Inflammatory macrophage treated with lipopolysaccharide for 4 hours (primary cell): ENCODE measurements around the gene MTMR2.
"Not testable (repeated sequence)": the region's sequence is repeated elsewhere in the genome, so short reads cannot be mapped to it uniquely, and the experiment has no call there.

Experiments used
- DNase-seq: peaks from one replicate; pipeline ENCODE4 v3.0.0-alpha.2; 2020

MTMR2 gene

DNA sequence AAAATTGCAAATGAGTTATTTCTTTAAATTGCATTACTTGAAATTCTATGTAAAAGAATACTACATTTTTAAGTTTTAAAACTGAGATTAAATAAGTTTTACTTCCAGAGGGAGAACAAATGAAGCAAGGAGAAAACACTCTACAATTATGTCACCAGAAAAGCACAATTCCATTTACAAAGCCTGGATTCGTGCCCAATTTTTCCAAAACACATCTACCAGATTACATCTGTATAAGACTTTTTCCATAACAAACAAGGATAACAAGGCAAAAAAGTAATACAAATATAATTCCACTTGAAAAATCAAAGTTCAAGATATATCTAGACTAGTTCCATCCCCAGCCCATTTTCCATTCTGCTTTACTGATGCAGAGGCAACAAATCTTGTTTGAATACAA is 40.5 kb downstream of the MTMR2 start:
- no peak for DNase-seq

DNA sequence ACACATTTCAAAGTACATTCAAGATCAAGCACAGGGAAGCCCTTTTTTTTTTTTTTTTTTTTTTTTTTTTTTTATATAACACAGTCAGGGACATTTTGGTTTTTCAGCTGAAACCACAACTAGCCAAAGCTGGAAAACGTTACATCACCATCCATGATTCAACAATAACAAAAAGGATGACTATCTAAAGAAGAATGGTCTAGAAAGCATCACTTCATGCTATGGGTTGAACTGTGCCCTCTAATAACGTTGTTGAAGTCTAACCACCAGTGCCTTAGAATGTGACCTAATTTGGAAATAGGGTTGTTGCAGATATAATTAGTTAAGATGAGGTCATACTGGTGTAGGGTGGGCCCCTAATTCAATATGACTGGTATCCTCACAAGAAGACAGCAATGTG is 46.6 kb downstream of the MTMR2 start:
- DNase-seq = no peak

DNA sequence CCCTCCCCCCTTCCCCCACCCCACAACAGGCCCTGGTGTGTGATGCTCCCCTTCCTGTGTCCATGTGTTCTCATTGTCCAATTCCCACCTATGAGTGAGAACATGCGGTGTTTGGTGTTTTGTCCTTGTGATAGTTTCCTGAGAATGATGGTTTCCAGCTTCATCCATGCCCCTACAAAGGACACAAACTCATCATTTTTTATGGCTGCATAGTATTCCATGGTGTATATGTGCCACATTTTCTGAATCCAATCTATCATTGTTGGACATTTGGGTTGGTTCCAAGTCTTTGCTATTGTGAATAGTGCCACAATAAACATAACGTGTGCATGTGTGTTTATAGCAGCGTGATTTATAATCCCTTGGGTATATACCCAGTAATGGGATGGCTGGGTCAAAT is 53.0 kb downstream of the MTMR2 start:
- DNase-seq = not testable (repeated sequence)

DNA sequence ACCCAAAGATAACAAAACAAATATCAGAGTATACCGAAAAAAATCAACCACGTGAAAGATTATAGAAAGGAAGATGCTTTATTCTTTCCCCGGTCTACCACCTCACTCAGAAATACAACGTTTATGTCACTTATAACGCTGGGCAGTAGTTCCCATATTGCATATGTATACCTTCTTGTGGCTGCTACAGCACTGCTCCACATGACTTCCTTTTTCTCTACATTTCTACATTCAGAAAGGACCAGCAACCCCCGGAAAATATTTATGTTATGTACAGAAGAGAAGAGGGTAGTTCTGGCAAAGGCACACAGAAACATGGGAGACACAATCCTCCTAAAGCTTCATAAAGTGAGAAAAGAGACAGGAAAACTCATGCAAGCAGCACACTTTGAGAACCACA is 56.8 kb downstream of the MTMR2 start:
- DNase-seq = peak; percentile 16

DNA sequence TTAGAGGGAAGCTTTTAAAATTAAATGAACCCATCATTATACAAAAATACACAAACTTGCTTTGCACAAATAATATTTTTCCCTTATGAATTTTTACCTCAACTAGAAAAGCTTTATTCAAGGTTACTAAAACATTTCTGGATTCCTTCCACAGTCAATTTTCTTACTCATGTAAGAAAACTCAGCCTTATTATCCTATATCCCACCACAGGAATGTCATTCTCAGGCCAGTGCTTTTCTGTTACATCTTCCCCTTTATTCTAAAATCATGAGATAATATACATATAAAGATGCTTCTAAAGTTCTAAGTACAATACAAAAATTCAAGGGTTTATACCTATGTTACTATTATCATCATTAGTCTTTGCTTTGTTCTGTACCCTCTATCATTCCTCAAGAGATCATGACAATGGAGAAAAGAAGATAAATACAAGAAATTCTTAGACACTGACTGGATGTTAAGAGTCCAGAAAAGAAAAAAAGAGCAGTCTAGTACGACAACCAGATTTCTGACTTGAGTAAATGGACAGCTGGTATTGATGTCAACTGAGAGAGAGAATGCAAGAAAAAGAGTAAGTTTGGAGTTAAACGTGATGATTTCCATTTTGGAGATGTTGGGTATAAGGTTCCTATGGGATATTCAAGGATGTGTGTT is 60.3 kb downstream of the MTMR2 start:
- no peak for DNase-seq

DNA sequence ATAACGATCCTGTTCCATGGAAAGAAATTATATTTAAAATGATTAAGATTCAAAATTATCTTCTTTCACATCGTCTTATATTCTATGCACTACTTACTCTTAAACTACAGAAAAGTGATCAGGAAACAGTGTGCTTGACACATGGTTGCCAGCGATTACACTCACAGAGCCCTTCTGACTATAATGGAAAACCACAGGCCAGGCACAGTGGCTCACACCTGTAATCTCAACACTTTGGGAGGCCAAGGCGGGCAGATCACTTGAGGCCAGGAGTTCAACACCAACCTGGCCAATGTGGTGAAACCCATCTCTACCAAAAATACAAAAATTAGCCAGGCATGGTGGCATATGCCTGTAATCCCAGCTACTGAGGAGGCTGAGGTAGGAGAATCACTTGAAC is 63.9 kb downstream of the MTMR2 start:
- not testable (repeated sequence) for DNase-seq

DNA sequence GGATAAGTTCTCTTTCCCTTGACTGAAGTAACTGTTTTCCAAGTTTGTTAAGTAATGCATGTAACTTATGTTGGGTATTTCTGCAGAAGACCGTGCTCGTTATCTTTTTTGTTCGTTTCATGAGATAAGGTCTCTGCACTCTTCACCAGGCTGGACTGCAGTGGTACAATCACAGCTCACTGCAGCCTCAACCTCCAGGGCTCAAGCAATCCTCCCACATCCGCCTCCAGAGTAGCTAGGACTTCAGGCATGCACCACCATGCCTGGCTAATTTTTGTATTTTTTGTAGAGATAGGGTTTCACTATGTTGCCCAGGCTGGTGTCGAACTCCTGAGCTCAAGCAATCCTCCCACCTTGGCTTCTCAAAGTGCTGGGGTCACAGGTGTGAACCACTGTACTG is 69.5 kb downstream of the MTMR2 start:
- DNase-seq = not testable (repeated sequence)

DNA sequence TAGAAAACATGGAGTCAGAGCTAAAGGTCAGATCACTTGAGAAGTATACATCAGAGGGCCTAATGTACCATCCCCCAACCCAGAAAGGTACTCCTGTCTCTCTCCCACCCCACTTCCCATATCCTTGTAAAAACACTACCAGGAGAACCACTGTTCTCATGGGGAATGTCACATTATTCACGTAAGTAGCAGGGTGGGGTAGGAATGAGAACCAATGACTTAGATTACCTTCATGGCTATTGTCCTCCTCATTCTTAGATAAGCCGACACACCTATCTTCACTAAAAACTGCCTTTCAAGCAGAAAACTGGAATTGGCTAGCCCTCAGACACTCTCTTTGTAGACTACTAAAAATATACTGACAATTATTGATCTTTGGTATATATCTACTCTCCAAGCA is 70.0 kb downstream of the MTMR2 start:
- no peak for DNase-seq

DNA sequence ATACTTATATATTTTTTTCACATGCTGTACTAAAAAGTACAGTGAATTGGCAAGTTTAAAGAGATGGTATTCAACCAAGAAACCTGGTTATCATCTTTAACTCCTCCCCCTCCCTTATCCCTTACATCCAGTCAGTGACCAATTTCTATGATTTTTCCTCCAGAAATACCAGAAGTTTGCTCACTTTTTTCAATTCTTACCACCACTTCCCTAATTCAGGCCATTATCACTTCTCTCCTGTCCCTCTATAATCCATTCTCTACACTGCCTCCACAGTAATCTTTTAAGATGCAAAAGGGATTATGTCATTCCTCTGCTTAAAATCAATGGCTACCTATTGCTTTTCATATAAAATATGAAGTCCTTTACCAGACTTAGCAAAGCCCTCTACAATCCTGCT is 70.8 kb downstream of the MTMR2 start:
- no peak for DNase-seq

DNA sequence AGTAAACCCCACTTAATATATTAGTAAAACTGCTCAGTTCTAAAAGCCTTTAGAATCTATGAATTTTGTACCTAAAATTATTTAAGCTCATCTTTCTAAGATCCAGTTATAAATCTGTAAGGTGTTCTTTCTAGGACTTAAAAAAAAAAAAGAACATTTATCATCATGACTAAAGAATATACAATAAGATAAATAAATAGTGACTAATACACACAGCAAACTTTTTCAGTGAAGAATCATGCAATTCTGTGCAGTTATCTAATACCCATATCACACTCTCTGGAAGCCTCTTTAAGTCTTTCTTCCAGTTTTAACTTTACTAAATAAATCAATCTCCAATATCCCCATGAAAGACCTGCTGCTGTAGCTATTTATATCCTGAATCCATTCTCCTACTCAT is 73.8 kb downstream of the MTMR2 start:
- no peak for DNase-seq

DNA sequence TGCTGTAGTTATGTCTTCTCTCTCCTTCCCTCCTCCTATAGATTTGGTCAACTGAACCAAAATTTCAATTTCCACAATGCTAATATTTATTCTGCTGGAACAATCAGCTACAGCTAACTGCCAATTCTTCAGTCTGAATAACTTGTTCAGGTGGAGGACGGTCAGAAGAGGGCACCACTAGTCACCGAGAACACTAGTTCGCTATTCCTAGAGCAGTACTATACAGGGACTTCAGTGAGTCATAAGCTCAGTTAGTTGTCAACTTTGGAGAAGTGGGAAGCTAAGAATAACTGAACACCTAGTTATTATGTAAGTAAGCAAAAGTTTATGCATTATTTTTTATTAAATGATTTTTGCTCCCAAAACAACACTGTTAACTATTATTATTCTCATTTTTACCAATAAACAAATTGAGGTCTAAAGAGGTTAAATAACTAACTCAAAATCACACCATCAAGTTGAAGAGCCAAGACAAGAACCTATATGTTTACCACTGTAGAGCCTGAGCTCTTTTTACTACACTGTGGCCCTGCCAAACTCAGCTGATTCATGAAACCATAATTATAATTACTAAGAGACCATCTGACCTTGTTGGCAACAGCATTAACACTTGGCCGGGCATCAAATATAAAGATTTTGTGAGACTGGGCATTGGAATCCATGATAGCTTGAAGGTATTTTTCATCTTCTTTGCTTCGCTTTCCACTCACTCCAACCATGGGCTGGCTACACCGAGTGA is 74.7 kb downstream of the MTMR2 start:
- peak; percentile 62 for DNase-seq

DNA sequence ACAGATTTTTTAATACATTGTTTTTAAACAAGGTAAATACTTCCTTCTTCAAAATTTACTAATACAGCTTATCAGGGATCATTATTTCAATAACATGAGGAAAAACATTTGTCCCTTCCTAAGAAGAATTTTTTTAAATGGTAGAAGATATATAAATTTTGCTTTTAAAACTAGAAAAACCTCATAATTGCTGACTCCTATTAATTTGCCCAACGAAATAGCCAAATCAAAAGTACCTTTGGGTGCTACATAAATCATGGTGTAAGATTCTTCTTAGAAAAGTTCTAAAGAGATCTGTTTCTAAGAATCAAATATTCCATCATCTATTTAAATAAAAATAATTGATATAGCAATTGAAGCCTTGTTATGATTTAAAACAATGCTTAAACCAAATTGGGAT is 78.7 kb downstream of the MTMR2 start:
- no peak for DNase-seq

DNA sequence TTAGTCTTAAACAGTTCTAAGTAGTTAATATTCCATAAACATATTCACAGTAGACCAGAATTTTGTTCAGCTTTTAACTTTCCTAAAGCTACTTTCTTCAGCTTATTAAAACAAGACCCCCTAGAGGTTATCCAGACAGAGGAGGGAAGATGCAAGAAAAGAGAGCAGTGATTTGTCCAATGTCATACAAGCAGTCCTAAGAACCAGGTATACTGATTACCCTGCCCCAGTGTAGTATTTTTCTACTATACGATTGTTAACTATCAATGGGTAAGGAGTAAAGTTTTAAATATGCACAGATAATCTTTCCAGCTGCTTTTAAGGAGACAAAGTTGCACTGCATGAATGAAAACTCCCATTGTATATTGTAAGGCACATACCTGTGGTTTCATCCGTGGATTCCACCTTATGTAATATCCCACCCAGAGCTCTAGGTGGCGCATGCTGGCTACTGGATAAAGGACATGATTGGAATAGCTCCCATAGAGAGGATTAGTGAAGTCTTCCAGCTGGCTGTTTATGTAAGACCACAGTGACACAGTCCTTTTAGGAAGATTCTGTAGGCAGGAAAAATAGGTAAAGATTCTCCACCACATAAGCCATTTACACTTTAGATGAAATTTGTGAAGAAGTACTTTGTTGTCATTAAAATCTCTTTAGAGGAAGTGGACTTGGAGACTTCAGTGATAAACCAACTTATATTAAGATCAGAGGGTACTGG is 88.0 kb downstream of the MTMR2 start:
- DNase-seq = peak; percentile 47

DNA sequence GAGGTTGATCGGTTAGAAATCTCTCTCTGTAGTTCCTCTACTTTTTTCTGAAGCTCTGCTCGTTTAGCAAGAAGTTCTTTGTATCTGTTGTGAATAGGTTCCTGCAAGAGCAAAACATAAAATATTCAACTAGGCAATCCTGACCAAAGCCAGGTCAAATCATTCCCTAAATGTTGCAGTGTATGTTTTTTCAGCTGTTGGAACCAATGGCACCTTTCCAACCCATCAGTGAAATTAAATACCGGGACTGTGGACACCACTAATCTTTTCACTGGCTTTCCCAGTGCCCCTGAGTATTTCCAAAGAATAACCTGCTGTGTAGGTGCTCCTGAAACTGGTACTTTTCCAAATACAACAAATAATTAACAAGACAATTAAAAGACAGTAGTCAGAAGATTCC is 88.6 kb downstream of the MTMR2 start:
- no peak for DNase-seq

DNA sequence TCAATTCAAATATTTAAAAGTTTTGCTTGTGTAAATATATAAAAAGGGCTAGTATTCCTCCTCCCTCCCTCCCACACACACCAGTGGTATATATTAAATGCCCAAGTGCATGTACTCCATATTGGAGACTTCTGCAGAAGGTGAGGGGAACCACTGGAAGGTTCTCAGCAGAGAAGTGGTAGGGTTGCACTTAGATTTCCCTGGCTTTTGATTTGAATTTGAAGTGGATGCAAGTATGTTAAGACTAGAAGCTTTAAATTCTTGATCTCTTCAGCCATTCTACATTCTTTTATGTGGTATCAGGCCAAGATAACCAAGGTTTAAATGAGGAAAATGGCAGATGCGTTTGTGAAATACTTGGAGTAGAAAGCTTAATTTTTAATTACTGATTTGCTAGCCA is 90.5 kb downstream of the MTMR2 start:
- no peak for DNase-seq

DNA sequence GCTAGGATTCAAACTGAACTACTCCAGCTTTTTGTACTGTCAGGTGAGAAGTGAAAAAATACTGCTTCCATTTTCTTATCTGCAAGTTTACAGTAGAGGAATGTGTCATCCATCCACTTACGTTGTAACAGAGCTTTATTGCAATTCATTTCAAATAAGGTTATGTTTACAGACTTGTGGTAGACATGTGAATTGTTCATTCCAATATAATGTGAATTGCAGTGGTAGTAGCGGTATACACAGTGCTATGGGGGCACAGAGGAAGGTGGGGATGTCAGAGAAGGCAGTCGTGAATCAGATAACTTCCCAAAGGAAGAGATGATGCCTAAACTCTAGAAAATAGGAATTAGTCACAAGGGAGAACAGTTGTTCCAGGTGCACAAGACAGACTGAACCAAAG is 91.1 kb downstream of the MTMR2 start:
- DNase-seq = no peak

DNA sequence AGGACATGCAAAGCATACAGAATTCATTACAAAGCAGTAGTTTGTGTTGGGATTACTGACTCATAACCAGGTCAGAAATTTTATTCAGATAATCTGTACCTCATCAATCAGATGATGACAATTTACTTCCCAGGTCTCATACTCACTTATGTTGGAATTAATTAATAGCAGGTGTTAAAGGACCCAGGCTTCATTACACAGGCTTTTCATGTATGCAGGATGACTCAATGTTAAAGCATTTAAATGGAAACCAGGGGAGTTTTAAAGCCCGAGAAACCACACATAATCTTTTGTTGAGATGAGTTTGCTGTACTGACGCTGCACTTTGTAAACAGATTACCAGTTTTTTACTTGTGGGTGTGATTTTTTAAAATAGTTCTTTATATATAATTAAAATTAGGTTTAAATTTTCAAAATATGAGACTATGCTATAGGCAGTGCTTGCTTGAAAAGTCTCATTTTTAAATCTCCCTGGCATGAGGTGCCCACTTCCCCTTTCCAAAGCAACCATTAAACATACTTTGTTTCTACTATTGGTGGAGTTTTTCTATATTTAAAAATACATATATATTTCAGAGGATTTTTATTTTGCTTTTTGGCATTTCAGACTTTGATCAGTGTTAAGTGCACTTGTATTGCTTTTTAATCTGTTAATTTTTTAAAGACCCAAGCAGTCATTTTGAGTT is 92.6 kb downstream of the MTMR2 start:
- no peak for DNase-seq

DNA sequence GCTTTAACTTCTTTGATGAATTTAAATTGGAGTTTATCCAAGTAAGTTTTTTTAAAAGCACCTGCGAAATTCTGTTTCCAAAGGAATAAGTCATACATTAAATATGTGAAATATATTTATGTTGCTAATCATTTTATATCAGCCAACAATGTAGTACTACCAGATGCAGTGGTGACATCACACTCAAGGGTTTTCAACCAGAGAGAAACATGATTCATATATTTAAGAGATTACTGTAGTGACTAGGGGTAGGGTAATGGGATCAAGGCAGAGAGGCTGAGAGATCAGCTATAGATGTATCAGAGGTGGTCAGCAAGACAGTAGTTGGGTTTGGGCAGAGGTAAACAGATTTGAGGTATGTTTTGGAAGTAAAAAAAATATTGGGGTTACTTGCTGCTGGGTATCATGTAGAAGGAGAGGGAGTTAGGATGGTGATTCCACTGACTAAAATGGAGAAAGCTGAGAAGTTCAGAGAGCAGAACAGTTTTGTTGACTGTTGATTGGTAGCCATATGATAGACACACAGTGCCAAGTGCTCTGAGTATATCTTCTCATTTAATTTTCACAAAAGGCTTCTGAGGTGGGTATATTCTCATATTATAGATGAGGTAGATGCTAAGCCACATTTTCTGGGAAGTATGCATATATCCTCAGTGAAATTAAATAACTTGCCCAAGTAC is 94.2 kb downstream of the MTMR2 start:
- DNase-seq = no peak

DNA sequence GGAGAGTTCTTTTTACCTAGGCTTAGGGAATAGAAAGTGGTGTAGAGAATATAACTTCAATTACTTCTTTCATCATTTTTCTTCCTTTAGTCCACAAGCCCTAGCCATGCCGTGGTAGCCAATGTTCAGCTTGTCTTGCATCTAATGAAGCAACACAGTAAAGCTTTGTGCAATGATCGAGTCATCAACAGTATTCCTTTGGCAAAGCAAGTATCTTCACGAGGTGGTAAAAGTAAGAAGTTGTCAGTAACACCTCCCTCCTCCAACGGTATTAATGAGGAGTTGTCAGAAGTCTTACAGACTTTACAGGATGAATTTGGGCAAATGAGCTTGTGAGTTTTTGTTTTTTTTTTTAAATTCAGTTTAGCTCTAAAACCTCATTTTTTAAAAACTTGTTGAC is 96.2 kb downstream of the MTMR2 start:
- peak; percentile 15 for DNase-seq

DNA sequence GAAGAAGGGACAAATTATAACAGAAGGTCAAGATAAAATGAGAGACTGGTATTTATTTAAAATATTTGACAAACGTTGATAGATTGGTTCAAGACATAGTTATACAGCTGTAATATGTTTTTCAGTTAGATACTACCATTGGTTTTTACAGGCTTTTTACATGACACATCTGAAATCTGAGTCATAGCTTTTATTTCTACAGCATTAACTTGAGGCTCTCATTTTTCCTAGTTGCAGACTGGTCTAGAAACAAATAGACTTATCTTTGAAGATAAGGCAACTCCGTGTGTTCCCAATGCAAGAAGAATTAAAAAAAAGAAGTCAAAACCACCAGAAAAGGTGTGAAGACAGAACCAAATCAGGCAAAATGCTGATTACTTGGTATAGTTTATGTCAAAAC is 102.3 kb downstream of the MTMR2 start:
- no peak for DNase-seq

DNA sequence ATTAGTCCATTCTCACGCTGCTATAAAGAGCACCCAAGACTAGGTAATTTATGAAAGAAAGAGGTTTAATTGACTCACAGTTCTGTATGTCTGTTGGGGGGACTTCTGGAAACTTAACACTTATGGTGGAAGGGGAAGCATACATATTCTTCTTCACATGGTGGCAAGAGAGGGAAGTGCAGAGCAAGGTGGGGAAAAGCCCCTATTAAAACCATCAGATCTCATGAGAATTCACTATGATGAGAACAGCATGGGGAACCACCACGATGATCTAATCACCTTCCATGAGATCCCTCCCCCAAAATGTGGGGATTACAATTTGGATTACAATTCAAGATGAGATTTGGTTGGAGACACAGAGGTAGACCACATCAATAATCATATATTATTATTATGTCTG is 107.9 kb downstream of the MTMR2 start:
- DNase-seq = no peak

DNA sequence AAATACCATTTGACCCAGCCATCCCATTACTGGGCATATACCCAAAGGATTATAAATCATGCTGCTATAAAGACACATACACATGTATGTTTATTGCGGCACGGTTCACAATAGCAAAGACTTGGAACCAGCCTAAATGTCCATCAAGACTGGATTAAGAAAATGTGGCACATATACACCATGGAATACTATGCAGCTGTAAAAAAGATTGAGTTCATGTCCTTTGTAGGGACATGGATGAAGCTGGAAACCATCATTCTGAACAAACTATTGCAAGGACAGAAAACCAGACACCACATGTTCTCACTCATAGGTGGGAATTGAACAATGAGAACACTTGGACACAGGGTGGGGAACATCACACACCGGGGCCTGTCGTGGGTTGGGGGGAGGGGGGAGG is 112.9 kb downstream of the MTMR2 start:
- DNase-seq = not testable (repeated sequence)

DNA sequence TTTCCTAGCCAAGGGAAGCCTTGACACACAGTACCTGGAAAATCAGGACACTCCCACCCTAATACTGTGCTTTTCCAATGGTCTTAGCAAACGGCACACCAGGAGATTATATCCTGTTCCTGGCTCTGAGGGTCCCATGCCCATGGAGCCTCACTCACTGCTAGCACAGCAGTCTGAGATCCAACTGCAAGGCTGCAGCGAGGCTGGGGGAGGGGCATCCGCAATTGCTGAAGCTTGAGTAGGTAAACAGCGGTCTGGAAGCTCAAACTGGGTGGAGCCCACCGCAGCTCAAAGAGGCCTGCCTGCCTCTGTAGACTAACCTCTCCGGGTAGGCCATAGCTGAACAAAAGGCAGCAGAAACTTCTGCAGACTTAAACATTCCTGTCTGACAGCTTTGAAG is 117.4 kb downstream of the MTMR2 start:
- not testable (repeated sequence) for DNase-seq
